Occipital lobe (tissue), 2 donors: Measurements from ENCODE around the gene FILIP1L. TPM values are rescaled to one million over a fixed set of nuclear protein-coding genes. Genes with fewer than 3 reads are reported as not detected.

Experiments used
- DNase-seq: peaks from one replicate; lab custom pipeline; 2025; lab: John Stamatoyannopoulos, UW
- total RNA-seq: library from RNA; depleted of rRNA; stranded (reverse); fragments of >200 nt; gene quantifications from one replicate; pipeline ENCODE4 v1.2.3, GENCODE V29; 2014

The FILIP1L gene
- total RNA-seq, 1 donor from 2014 or later, result 1.2 TPM

GRCh38 chr3:99928771-99929744 lies 185.2 kb downstream of the FILIP1L start:
- DNase-seq, result no peak

GRCh38 chr3:99927671-99928457 lies 186.4 kb downstream of the FILIP1L start:
- no peak for DNase-seq

GRCh38 chr3:99925584-99926230 lies 188.6 kb downstream of the FILIP1L start:
- no peak for DNase-seq

- DNase-seq, result no peak
These were observed 190.4 kb downstream of the FILIP1L start for GRCh38 chr3:99923873-99924272.

- DNase-seq, result no peak
These were observed 192.3 kb downstream of the FILIP1L start for GRCh38 chr3:99921986-99922385.

GRCh38 chr3:99921377-99921695 lies 193.0 kb downstream of the FILIP1L start:
- no peak for DNase-seq

- no peak for DNase-seq
These were observed 193.6 kb downstream of the FILIP1L start for GRCh38 chr3:99920481-99921376.

GRCh38 chr3:99919694-99920093 lies 194.6 kb downstream of the FILIP1L start:
- no peak for DNase-seq

- no peak for DNase-seq
These were observed 195.6 kb downstream of the FILIP1L start for GRCh38 chr3:99918715-99919114.

GRCh38 chr3:99915906-99916432 lies 198.3 kb downstream of the FILIP1L start:
- no peak for DNase-seq

GRCh38 chr3:99911433-99911832 lies 202.9 kb downstream of the FILIP1L start:
- no peak for DNase-seq

GRCh38 chr3:99910752-99911290 lies 203.5 kb downstream of the FILIP1L start:
- no peak for DNase-seq

GRCh38 chr3:99909714-99910495 lies 204.4 kb downstream of the FILIP1L start:
- no peak for DNase-seq

GRCh38 chr3:99907959-99908544 lies 206.2 kb downstream of the FILIP1L start:
- no peak for DNase-seq

GRCh38 chr3:99903869-99904268 lies 210.4 kb downstream of the FILIP1L start:
- no peak for DNase-seq

- no peak for DNase-seq
These were observed 212.2 kb downstream of the FILIP1L start for GRCh38 chr3:99902091-99902490.

- no peak for DNase-seq
These were observed 212.9 kb downstream of the FILIP1L start for GRCh38 chr3:99901200-99901926.

- no peak for DNase-seq
These were observed 214.1 kb downstream of the FILIP1L start for GRCh38 chr3:99900248-99900647.

GRCh38 chr3:99899603-99900002 lies 214.7 kb downstream of the FILIP1L start:
- no peak for DNase-seq
